ENCODE measurements around the gene EIF4B. TPM values are rescaled to one million over a fixed set of nuclear protein-coding genes. Genes with fewer than 3 reads are reported as not detected.
"Not testable (repeated sequence)": the region's sequence is repeated elsewhere in the genome, so short reads cannot be mapped to it uniquely, and the experiment has no call there.

Gene EIF4B
- total and polyA plus RNA-seq, 2 donors (not counting 1 experiment from before 2014, with no cell fraction given) = 252 to 674 TPM

GRCh38 chr12:52988898-52989297 is 17.4 kb upstream of the EIF4B start:
- no peak overlapping the region for H3K4me3 ChIP-seq (ENCODE audit: control extremely low read depth in 1 of 5, extremely low read depth in 1 of 5, insufficient read depth in 1 of 5, low read depth in 2 of 5, low read length in 4 of 5)
- TF ChIP-seq CTCF (IDR thresholded peaks at IDR 0.05) (no peak), EZH2 (IDR thresholded peaks at IDR 0.05; ENCODE audit: borderline replicate concordance, insufficient read depth, low read depth, low read length, poor library complexity, severe bottlenecking) (no peak)
- no peak overlapping the region for H3K27ac ChIP-seq (ENCODE audit: low read length in 2 of 2)
- Mint-ChIP-seq H3K27me3 (peaks cover 7% of the 10 kb centered on the region), H3K27ac (no peak overlapping the region), H3K9me3 (ENCODE audit: insufficient read depth) (no peaks in the 10 kb centered on the region), H3K4me1 (no peaks in the 10 kb centered on the region), H3K4me3 (no peak overlapping the region)
- no peaks in the 10 kb centered on the region for H3K4me1 ChIP-seq (ENCODE audit: control insufficient read depth in 2 of 2, insufficient read depth in 2 of 2, low read length in 2 of 2)
- no peak overlapping the region for H3K4me2 ChIP-seq (replicated peaks; ENCODE audit: low read depth, low read length, poor library complexity, severe bottlenecking)
- H3K27me3 ChIP-seq (replicated peaks in 1 of 4; ENCODE audit: control extremely low read depth in 1 of 4, control insufficient read depth in 3 of 4, insufficient read depth in 4 of 4, low read length in 3 of 4) = peaks cover 0 to 2% (median 0%) of the 10 kb centered on the region in 4 experiments
- no peaks in the 10 kb centered on the region for H3K36me3 ChIP-seq (replicated peaks in 1 of 2; ENCODE audit: control extremely low read depth in 1 of 2, control insufficient read depth in 1 of 2, extremely low read depth in 1 of 2, insufficient read depth in 2 of 2, low read length in 1 of 2)
- H3K9ac ChIP-seq (ENCODE audit: low read length) = no peak overlapping the region
- H3K79me2 ChIP-seq (ENCODE audit: control insufficient read depth, insufficient read depth, low read length) = no peaks in the 10 kb centered on the region
- no peaks in the 10 kb centered on the region for H4K20me1 ChIP-seq (ENCODE audit: control insufficient read depth, insufficient read depth, low read length, poor library complexity, severe bottlenecking)
- no peak overlapping the region for H2AFZ ChIP-seq (ENCODE audit: insufficient read depth, low read depth, low read length, poor library complexity, severe bottlenecking)
- ChIA-PET POLR2A (no interaction called here), CTCF (interaction anchor here (0.6 to 4.3 kb wide), 3 partner anchors 33 to 907 kb away, joined by 3 to 22 read pairs (median 5); no protein-coding TSS in a partner anchor)
- ATAC-seq (ENCODE audit: low read depth) (no peak), DNase-seq (no peak)
- no peaks in the 10 kb centered on the region for H3K9me3 ChIP-seq (ENCODE audit: control extremely low read depth in 1 of 3, control insufficient read depth in 2 of 3, insufficient read depth in 1 of 3, low read length in 2 of 3)
- intact Hi-C loops (cut with micrococcal nuclease) = no loop called here
- 92% methylated on average over 2 of the region's 6 CpGs for WGBS (ENCODE audit: insufficient coverage)

GRCh38 chr12:52990206-52990605 is 16.1 kb upstream of the EIF4B start:
- no peak overlapping the region for H2AFZ ChIP-seq (ENCODE audit: insufficient read depth, low read depth, low read length, poor library complexity, severe bottlenecking)
- H3K79me2 ChIP-seq (ENCODE audit: control insufficient read depth, insufficient read depth, low read length) = no peaks in the 10 kb centered on the region
- no peaks in the 10 kb centered on the region for H3K9me3 Mint-ChIP-seq (ENCODE audit: insufficient read depth)
- H3K9me3 ChIP-seq (ENCODE audit: control extremely low read depth in 1 of 3, control insufficient read depth in 2 of 3, insufficient read depth in 1 of 3, low read length in 2 of 3) = no peaks in the 10 kb centered on the region
- POLR2A ChIA-PET = no interaction called here
- peaks cover 0 to under 1% (median 0%) of the 10 kb centered on the region in 4 experiments for H3K27me3 ChIP-seq (replicated peaks in 1 of 4; ENCODE audit: control extremely low read depth in 1 of 4, control insufficient read depth in 3 of 4, insufficient read depth in 4 of 4, low read length in 3 of 4)
- H3K27ac Mint-ChIP-seq = no peak overlapping the region
- CTCF ChIA-PET = no interaction called here
- ATAC-seq (ENCODE audit: low read depth) (no peak), DNase-seq (no peak)
- no peak overlapping the region for H3K4me2 ChIP-seq (replicated peaks; ENCODE audit: low read depth, low read length, poor library complexity, severe bottlenecking)
- no peaks in the 10 kb centered on the region for H3K4me1 ChIP-seq (ENCODE audit: control insufficient read depth in 2 of 2, insufficient read depth in 2 of 2, low read length in 2 of 2)
- no peak overlapping the region for H3K4me3 ChIP-seq (ENCODE audit: control extremely low read depth in 1 of 5, extremely low read depth in 1 of 5, insufficient read depth in 1 of 5, low read depth in 2 of 5, low read length in 4 of 5)
- TF ChIP-seq CTCF (IDR thresholded peaks at IDR 0.05) (no peak), EZH2 (IDR thresholded peaks at IDR 0.05; ENCODE audit: borderline replicate concordance, insufficient read depth, low read depth, low read length, poor library complexity, severe bottlenecking) (no peak)
- no peak overlapping the region for H3K27ac ChIP-seq (ENCODE audit: low read length in 2 of 2)
- intact Hi-C loops (cut with micrococcal nuclease) = no loop called here
- H3K36me3 ChIP-seq (replicated peaks in 1 of 2; ENCODE audit: control extremely low read depth in 1 of 2, control insufficient read depth in 1 of 2, extremely low read depth in 1 of 2, insufficient read depth in 2 of 2, low read length in 1 of 2) = no peaks in the 10 kb centered on the region
- no peak overlapping the region for H3K4me3 Mint-ChIP-seq
- no peak overlapping the region for H3K9ac ChIP-seq (ENCODE audit: low read length)
- 97% methylated on average over 4 of the region's 4 CpGs for WGBS (ENCODE audit: insufficient coverage)
- peaks cover 6% of the 10 kb centered on the region for H3K27me3 Mint-ChIP-seq
- H4K20me1 ChIP-seq (ENCODE audit: control insufficient read depth, insufficient read depth, low read length, poor library complexity, severe bottlenecking) = no peaks in the 10 kb centered on the region
- no peaks in the 10 kb centered on the region for H3K4me1 Mint-ChIP-seq

- H3K9ac ChIP-seq (ENCODE audit: low read length); intact Hi-C loops (cut with micrococcal nuclease); H3K9me3 ChIP-seq (ENCODE audit: control extremely low read depth in 1 of 3, control insufficient read depth in 2 of 3, insufficient read depth in 1 of 3, low read length in 2 of 3); H3K36me3 ChIP-seq (replicated peaks in 1 of 2; ENCODE audit: control extremely low read depth in 1 of 2, control insufficient read depth in 1 of 2, extremely low read depth in 1 of 2, insufficient read depth in 2 of 2, low read length in 1 of 2); H2AFZ ChIP-seq (ENCODE audit: insufficient read depth, low read depth, low read length, poor library complexity, severe bottlenecking); H3K4me1 ChIP-seq (ENCODE audit: control insufficient read depth in 2 of 2, insufficient read depth in 2 of 2, low read length in 2 of 2); H3K4me3 Mint-ChIP-seq; H3K27ac ChIP-seq (ENCODE audit: low read length in 2 of 2); H3K9me3 Mint-ChIP-seq (ENCODE audit: insufficient read depth); H3K4me3 ChIP-seq (ENCODE audit: control extremely low read depth in 1 of 5, extremely low read depth in 1 of 5, insufficient read depth in 1 of 5, low read depth in 2 of 5, low read length in 4 of 5); H3K27ac Mint-ChIP-seq; DNase-seq; H4K20me1 ChIP-seq (ENCODE audit: control insufficient read depth, insufficient read depth, low read length, poor library complexity, severe bottlenecking); H3K79me2 ChIP-seq (ENCODE audit: control insufficient read depth, insufficient read depth, low read length); H3K4me1 Mint-ChIP-seq; H3K27me3 ChIP-seq (replicated peaks in 1 of 4; ENCODE audit: control extremely low read depth in 1 of 4, control insufficient read depth in 3 of 4, insufficient read depth in 4 of 4, low read length in 3 of 4); H3K27me3 Mint-ChIP-seq; ATAC-seq (ENCODE audit: low read depth); H3K4me2 ChIP-seq (replicated peaks; ENCODE audit: low read depth, low read length, poor library complexity, severe bottlenecking): not testable (repeated sequence)
- 100% methylated on average over 2 of the region's 5 CpGs for WGBS (ENCODE audit: insufficient coverage)
- ChIA-PET POLR2A (interaction anchor here (0.7 kb wide), 1 partner anchor 65 kb away, joined by 3 read pairs; no protein-coding TSS in a partner anchor), CTCF (interaction anchor here (1.2 to 1.4 kb wide), 2 partner anchors 12 to 109 kb away, joined by 3 to 5 read pairs; no protein-coding TSS in a partner anchor)
Measured at GRCh38 chr12:52992240-52992639, 14.0 kb upstream of the EIF4B start.
